Thyroid gland (tissue), 4 donors: ENCODE results near the gene UBE2I. TPM values are rescaled to one million over a fixed set of nuclear protein-coding genes. Genes with fewer than 3 reads are reported as not detected.

Experiments used
- DNase-seq, 2 donors: peaks; one replicate each; pipeline ENCODE4 v3.0.0-alpha.2; 2019
- H3K27ac ChIP-seq, 3 donors: fragments of 200-600 bp; sonication (generic); 1 replicate in 2 of 3; 2 replicates in 1 of 3; pipeline ENCODE4 v1.5.1; 2016 to 2019; ENCODE audit warnings: mild to moderate bottlenecking in 1 of 3, moderate library complexity in 1 of 3
- H3K27me3 ChIP-seq: fragments of 200-600 bp; sonication (generic); one replicate; pipeline ENCODE4 v1.5.1; 2019
- H3K36me3 ChIP-seq, 2 donors: fragments of 200-600 bp; sonication (generic); one replicate each; pipeline ENCODE4 v1.5.1; 2016 to 2019
- H3K4me1 ChIP-seq, 2 donors: fragments of 200-600 bp; sonication (generic); one replicate each; pipeline ENCODE4 v1.5.1; 2017 to 2019
- H3K4me3 ChIP-seq, 3 donors: fragments of 200-600 bp; sonication (generic); replicated peaks in 1 of 3; 1 replicate in 2 of 3; 2 replicates in 1 of 3; pipeline ENCODE4 v1.5.1; 2016; ENCODE audit warnings: mild to moderate bottlenecking in 1 of 3
- H3K9me3 ChIP-seq: fragments of 200-600 bp; sonication (generic); one replicate; pipeline ENCODE4 v1.5.1; 2017
- POLR2A ChIP-seq, 2 donors: fragments of 450-650 bp; IDR thresholded peaks; one replicate each; pipeline ENCODE4 v1.6.1; 2017; ENCODE audit warnings: antibody characterized with exemption in 2 of 2, mild to moderate bottlenecking in 2 of 2, moderate library complexity in 1 of 2
- WGBS, 2 donors: methylation state at CpG; one replicate each; pipeline ENCODE4 v1.1.5; 2017; 5-methylcytosine and 5-hydroxymethylcytosine counted together
- intact Hi-C: fragments of 100-400 bp; cut with DNase I; formaldehyde crosslinking; loops from one replicate; pipeline ENCODE4 v1.15.1; 2023
- total RNA-seq, 4 donors: library from RNA; depleted of rRNA; stranded (reverse); fragments of >200 nt; gene quantifications; one replicate each; pipeline ENCODE4 v1.2.3, GENCODE V29; 2016
- TF ChIP-seq, protein P1 (sequence below), 6 experiments: fragments of 200-600 bp in 3 of 6; fragments of 450-650 bp in 3 of 6; sonication (generic) in 3 of 6; IDR thresholded peaks; one replicate each; pipeline ENCODE4 v1.5.1; 2016 to 2019; ENCODE audit warnings: antibody characterized with exemption in 6 of 6, mild to moderate bottlenecking in 2 of 6, inconsistent platforms in 1 of 6, moderate library complexity in 1 of 6

Gene UBE2I
- total RNA-seq, 4 donors from 2014 or later = 43.4 to 107 (median 79.6) TPM

DNA sequence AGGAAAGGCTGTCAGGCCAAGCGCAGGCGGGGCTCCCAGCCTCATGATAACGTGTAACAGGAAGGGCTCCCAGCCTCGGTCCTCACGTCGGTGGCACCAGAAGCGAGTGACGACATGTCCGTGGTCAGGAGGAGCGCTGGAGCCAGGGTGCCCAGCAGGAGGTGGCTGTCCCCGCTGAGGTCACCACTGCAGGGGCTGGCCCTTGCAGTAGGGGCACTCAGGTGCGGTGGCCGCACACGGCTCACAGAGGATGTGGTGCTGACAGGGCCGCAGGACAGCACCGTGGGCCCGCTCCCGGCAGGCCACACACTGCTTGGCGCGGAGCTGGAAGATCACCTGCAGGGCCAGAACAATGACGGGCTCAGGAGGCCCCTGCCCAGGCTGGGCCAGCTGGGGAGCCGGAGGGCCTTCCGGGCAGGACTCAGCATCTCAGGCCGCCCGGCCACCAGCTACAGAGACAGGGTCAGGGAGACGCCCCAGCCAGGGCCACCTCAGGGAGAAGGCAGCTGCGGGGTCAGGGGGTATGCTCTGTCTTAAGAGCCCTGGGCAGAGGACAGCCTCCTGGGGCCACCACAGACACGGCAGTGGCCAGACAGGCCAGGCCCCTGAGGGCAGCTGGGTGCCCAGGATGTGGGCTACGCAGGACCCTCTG, 56.8 kb downstream of the UBE2I start:
- no peaks in the 10 kb centered on the region for H3K9me3 ChIP-seq
- WGBS, 2 donors = 91 to 93% methylated on average over 11 to 20 of the region's 29 CpGs
- no peaks in the 10 kb centered on the region for H3K4me1 ChIP-seq
- peaks cover 22 to 48% of the 10 kb centered on the region in 2 donors for H3K36me3 ChIP-seq
- no peak for DNase-seq
- TF ChIP-seq, protein P1, sequence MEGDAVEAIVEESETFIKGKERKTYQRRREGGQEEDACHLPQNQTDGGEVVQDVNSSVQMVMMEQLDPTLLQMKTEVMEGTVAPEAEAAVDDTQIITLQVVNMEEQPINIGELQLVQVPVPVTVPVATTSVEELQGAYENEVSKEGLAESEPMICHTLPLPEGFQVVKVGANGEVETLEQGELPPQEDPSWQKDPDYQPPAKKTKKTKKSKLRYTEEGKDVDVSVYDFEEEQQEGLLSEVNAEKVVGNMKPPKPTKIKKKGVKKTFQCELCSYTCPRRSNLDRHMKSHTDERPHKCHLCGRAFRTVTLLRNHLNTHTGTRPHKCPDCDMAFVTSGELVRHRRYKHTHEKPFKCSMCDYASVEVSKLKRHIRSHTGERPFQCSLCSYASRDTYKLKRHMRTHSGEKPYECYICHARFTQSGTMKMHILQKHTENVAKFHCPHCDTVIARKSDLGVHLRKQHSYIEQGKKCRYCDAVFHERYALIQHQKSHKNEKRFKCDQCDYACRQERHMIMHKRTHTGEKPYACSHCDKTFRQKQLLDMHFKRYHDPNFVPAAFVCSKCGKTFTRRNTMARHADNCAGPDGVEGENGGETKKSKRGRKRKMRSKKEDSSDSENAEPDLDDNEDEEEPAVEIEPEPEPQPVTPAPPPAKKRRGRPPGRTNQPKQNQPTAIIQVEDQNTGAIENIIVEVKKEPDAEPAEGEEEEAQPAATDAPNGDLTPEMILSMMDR (IDR thresholded peaks at IDR 0.05) = no peak
- intact Hi-C loops = no loop called here
- H3K4me3 ChIP-seq = no peak overlapping the region
- no peaks in the 10 kb centered on the region for H3K27me3 ChIP-seq
- H3K27ac ChIP-seq = no peak overlapping the region

DNA sequence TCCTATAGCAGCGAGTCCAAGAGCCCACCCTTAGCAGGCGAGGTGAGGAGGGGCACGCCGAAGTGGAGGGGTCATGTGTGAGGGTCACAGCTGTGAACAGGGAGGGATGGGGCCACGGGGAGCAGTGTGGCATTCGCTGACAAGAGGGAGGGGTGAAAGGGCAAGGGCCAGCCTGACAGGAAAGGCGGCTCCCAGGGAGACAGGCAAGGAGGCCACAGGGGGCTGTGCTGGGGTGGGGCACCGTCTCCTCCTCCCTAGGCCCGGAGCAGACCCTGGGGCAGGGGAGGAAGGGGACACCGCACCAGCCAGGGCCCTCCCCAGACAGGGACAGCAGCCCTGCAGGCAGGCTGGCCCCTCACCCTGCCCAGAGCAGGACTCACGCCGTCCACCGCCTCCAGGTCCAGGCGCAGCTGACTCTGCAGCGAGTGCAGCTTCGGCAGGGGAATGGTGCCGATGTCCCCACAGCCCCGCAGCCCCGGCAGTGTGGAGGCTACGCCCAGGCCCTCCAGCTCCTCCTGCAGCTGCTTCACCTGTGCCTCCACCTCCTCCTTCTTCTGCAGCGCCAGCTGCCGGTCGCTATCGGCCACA, 57.4 kb downstream of the UBE2I start:
- Histone ChIP-seq H3K27ac (no peak overlapping the region), H3K36me3 (peaks cover 25 to 45% of the 10 kb centered on the region in 2 donors), H3K27me3 (no peaks in the 10 kb centered on the region), H3K4me1 (no peaks in the 10 kb centered on the region), H3K9me3 (no peaks in the 10 kb centered on the region), H3K4me3 (no peak overlapping the region)
- intact Hi-C loops = no loop called here
- TF ChIP-seq, protein P1 (IDR thresholded peaks at IDR 0.05) = no peak
- no peak for TF ChIP-seq POLR2A (IDR thresholded peaks at IDR 0.05)
- DNase-seq = no peak
- 89 to 94% methylated on average over 17 to 24 of the region's 24 CpGs for whole genome bisulfite sequencing, 2 donors

DNA sequence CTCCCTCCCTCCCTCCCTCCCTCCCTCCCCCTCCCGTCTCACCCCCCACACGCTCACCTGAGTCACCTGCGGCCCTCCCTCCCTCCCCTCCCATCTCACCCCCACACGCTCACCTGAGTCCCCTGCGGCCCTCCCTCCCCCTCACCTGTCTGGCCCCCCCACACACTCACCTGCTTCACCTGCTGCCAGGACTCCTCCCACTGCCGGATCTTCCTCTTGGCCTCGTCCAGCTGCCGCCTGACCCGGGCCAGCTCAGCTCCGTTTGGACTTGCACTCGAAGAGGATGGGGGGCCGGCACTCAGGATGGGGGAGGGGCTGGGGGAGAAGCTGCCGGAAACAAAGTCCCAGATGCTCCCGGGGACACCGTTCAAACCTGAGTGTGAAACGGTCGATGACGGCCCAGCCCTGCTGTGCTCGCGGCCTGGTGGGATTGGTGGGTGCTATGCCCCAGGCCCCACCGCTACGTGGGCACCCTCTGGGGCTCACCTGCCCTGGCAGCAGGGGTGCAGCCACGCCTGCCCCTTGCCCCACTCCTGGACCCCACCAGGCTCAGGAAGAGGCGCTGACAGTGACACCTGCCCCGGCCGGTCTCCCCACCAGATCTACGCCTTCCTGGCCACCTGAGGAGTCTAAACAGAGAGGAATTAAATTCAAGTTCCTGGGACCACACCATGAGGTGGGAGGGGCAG, 58.2 kb downstream of the UBE2I start:
- H3K4me3 ChIP-seq = no peak overlapping the region
- no peak for TF ChIP-seq POLR2A (IDR thresholded peaks at IDR 0.05)
- TF ChIP-seq, protein P1 (IDR thresholded peaks at IDR 0.05) = no peak
- H3K9me3 ChIP-seq = no peaks in the 10 kb centered on the region
- H3K27me3 ChIP-seq = no peaks in the 10 kb centered on the region
- 87 to 92% methylated on average over 6 to 19 of the region's 27 CpGs for WGBS, 2 donors
- H3K27ac ChIP-seq = no peak overlapping the region
- H3K36me3 ChIP-seq = peaks cover 21 to 37% of the 10 kb centered on the region in 2 donors
- intact Hi-C loops = no loop called here
- no peak for DNase-seq
- no peaks in the 10 kb centered on the region for H3K4me1 ChIP-seq

DNA sequence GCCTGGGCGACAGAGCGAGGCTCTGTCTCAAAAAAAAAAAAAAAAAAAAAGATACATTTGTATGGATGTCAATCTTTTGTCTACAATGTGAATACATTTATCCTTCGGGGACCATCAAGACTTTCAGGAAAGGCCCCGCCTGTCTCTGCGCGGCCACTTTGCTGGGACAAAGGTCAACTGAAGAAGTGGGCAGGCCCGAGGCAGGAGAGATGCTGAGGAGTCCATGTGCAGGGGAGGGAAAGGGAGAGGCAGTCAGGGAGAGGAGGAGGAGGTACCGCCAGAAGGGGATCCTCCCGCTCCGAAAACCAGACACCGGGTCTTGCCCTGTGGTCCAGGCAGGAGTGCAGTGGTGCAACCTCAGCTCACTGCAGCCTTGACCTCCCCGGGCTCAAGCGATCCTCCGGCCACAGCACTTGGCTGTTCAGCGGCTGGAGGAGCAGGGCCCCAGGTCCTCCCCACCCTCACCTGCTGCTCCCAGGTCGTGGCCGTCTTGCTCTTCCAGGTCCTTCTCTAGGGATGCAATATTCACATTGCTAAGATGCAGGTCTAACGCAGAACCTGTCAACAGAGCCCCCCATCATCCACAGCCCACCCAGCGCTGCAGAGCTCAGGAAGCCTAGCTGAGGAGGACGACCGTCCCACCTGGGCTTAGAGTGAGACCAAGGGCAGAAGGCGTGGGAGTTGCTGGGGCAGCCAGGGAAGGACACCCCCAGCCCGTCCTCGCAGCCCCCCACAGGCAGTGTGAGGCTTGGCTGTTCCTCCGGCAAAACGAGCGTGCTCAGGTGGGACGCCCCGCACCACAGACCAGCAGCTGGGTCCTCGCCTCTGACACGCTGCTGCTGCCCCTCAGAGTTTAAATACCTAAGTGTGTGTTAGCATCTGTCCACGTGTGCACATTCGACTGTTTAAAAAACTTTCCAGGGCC, 61.9 kb downstream of the UBE2I start:
- DNase-seq = no peak
- Histone ChIP-seq H3K27ac (no peak overlapping the region), H3K27me3 (no peaks in the 10 kb centered on the region), H3K9me3 (no peaks in the 10 kb centered on the region), H3K36me3 (peaks cover 11 to 18% of the 10 kb centered on the region in 2 donors), H3K4me3 (no peak overlapping the region), H3K4me1 (no peaks in the 10 kb centered on the region)
- WGBS, 2 donors = 91 to 92% methylated on average over 18 to 33 of the region's 33 CpGs
- no peak for TF ChIP-seq POLR2A (IDR thresholded peaks at IDR 0.05)
- TF ChIP-seq, protein P1 (IDR thresholded peaks at IDR 0.05) = no peak
- intact Hi-C loops = no loop called here
